Panc1 (cell line): ENCODE data around the gene EWSR1. TPM values are rescaled to one million over a fixed set of nuclear protein-coding genes. Genes with fewer than 3 reads are reported as not detected.
A peak's percentile ranks its signal among the peaks of the same experiment; 100 is the strongest.

ENCODE experiments used
- ATAC-seq: fragments of 200-7000 bp; cut with Tn5 transposase; 2 replicates; pipeline ENCODE4 v1.9.1; 2020; ENCODE audit warnings: mild to moderate bottlenecking, moderate library complexity
- BruUV-seq: library from RNA; stranded (reverse); fragments of 400-500 nt; replicated peaks from 2 replicates; lab custom pipeline; 2021; lab: Mats Ljungman, UMichigan
- CTCF ChIA-PET: fragments of 300-600 bp; sonication (Branson Sonifier 250); formaldehyde crosslinking; loops from one replicate; lab custom pipeline; 2022; ENCODE audit warnings: antibody characterized with exemption; lab: Charles Lee
- POLR2A ChIA-PET: fragments of 300-600 bp; sonication (Branson Sonifier 250); formaldehyde crosslinking; loops from one replicate; lab custom pipeline; 2022; ENCODE audit warnings: antibody characterized with exemption; lab: Charles Lee
- DNase-seq: peaks from one replicate; pipeline ENCODE4 v3.0.0-alpha.2; 2010; ENCODE audit warnings: low read depth, low spot score
- H3K27ac ChIP-seq: 2 replicates; pipeline ENCODE4 v1.5.1; 2011; ENCODE audit warnings: mild to moderate bottlenecking, low read length, inconsistent platforms
- H3K27me3 ChIP-seq: fragments of 200-500 bp; sonication (Bioruptor generic); 2 replicates; pipeline ENCODE4 v1.6.0; 2014; ENCODE audit warnings: low read length, inconsistent platforms; ENCODE audit not compliant: control insufficient read depth, insufficient read depth
- H3K36me3 ChIP-seq: fragments of 200-500 bp; sonication (Bioruptor generic); 2 replicates; pipeline ENCODE4 v1.5.1; 2014; ENCODE audit warnings: inconsistent platforms, mild to moderate bottlenecking, low read length, moderate library complexity; ENCODE audit not compliant: control insufficient read depth, insufficient read depth
- H3K4me1 ChIP-seq: 2 replicates; pipeline ENCODE4 v1.5.1; 2011; ENCODE audit warnings: inconsistent platforms, mild to moderate bottlenecking, low read length, moderate library complexity; ENCODE audit not compliant: control insufficient read depth, insufficient read depth
- H3K4me3 ChIP-seq, 2 experiments: 2 replicates each; pipeline ENCODE4 v1.5.1; 2011 to 2012; ENCODE audit warnings: low read depth in 2 of 2, low read length in 2 of 2, mild to moderate bottlenecking in 2 of 2, inconsistent platforms in 1 of 2, moderate library complexity in 1 of 2
- H3K9me3 ChIP-seq: fragments of 200-500 bp; sonication (Bioruptor generic); 2 replicates; pipeline ENCODE4 v1.5.1; 2014; ENCODE audit warnings: low read depth, mild to moderate bottlenecking, inconsistent platforms, low read length, moderate library complexity; ENCODE audit not compliant: control insufficient read depth, insufficient read depth
- CTCF ChIP-seq: fragments of 450-650 bp; IDR thresholded peaks from 2 replicates; pipeline ENCODE4 v1.5.1; 2017; ENCODE audit warnings: mild to moderate bottlenecking
- POLR2AphosphoS5 ChIP-seq: IDR thresholded peaks from 2 replicates; pipeline ENCODE4 v1.6.1; 2012; ENCODE audit warnings: mild to moderate bottlenecking, low read depth, low read length, moderate library complexity
- REST ChIP-seq, 2 experiments: IDR thresholded peaks; 2 replicates each; pipeline ENCODE4 v1.6.1; 2011 to 2012; ENCODE audit warnings: low read depth in 2 of 2, control low read depth in 1 of 2, low read length in 1 of 2, mild to moderate bottlenecking in 1 of 2, moderate library complexity in 1 of 2; ENCODE audit not compliant: insufficient read depth in 1 of 2
- SIN3A ChIP-seq: IDR thresholded peaks from 2 replicates; pipeline ENCODE4 v1.6.1; 2012; ENCODE audit warnings: low read depth, mild to moderate bottlenecking, low read length, moderate library complexity, borderline replicate concordance; ENCODE audit not compliant: insufficient read depth
- TCF7L2 ChIP-seq: IDR thresholded peaks from 2 replicates; pipeline ENCODE4 v1.6.1; 2011; ENCODE audit warnings: mild to moderate bottlenecking, low read depth, low read length, inconsistent platforms
- in situ Hi-C: cut with HindIII; loops from 2 replicates; pipeline ENCODE4 v1.10.0; 2016; ENCODE audit warnings: low sequenced_read_pairs, low pct_unique_long_range_greater_than_20kb
- intact Hi-C: fragments of 100-400 bp; cut with micrococcal nuclease; formaldehyde crosslinking; loops from one replicate; pipeline ENCODE4 v1.10.0; 2022; ENCODE audit not compliant: unreplicated experiment
- total RNA-seq: library from RNA; stranded (reverse); gene quantifications from one replicate; pipeline ENCODE4 v1.2.1, GENCODE V29; 2021; ENCODE audit not compliant: unreplicated experiment

Gene EWSR1
- total RNA-seq, 1 experiment from 2014 or later, result 272 TPM

- ChIA-PET POLR2A (no interaction called here), CTCF (no interaction called here)
- H3K9me3 ChIP-seq, result no peaks in the 10 kb centered on the region
- H3K27me3 ChIP-seq, result no peaks in the 10 kb centered on the region
- H3K27ac ChIP-seq, result no peak overlapping the region
- no peak overlapping the region for H3K4me3 ChIP-seq
- no peak for DNase-seq
- intact Hi-C loops (no loop called here), in situ Hi-C loops (no loop called here)
- H3K4me1 ChIP-seq, result no peaks in the 10 kb centered on the region
- ATAC-seq, result peak; percentile 64; the same call in 1 of the 2 replicates
- no peaks in the 10 kb centered on the region for H3K36me3 ChIP-seq
- no TSS peak for BruUV-seq
- peak; percentile 44 for TF ChIP-seq CTCF
- no peak for TF ChIP-seq POLR2AphosphoS5
- no peak for TF ChIP-seq TCF7L2
- TF ChIP-seq SIN3A, result no peak
These were observed 52.5 kb downstream of the EWSR1 start for GRCh38 chr22:29320546-29320945.

GRCh38 chr22:29323641-29324040 is 55.6 kb downstream of the EWSR1 start:
- ChIA-PET CTCF (no interaction called here), POLR2A (interaction anchor here (0.6 kb wide), 1 partner anchor 103 kb away, joined by 12 read pairs; no protein-coding TSS in a partner anchor)
- no TSS peak for BruUV-seq

More at GRCh38 chr22:29323641-29324040, 55.6 kb downstream of the EWSR1 start:
- intact Hi-C loops (no loop called here), in situ Hi-C loops (no loop called here)
- Histone ChIP-seq H3K27ac (no peak overlapping the region), H3K27me3 (no peaks in the 10 kb centered on the region), H3K4me1 (no peaks in the 10 kb centered on the region), H3K4me3 (no peak overlapping the region), H3K9me3 (no peaks in the 10 kb centered on the region), H3K36me3 (no peaks in the 10 kb centered on the region)
- DNase-seq, result no peak
- no peak for ATAC-seq
- no peak for TF ChIP-seq REST (IDR thresholded peaks at IDR 0.05; ENCODE audit: insufficient read depth in 1 of 2, low read depth in 2 of 2, low read length in 1 of 2)
- TF ChIP-seq POLR2AphosphoS5, result no peak
- TF ChIP-seq SIN3A, result no peak
- no peak for TF ChIP-seq CTCF
- no peak for TF ChIP-seq TCF7L2
